CD14-positive monocyte (primary cell): ENCODE data around the gene IL1F10. TPM values are rescaled to one million over a fixed set of nuclear protein-coding genes. Genes with fewer than 3 reads are reported as not detected.
A peak's percentile ranks its signal among the peaks of the same experiment; 100 is the strongest.

Source experiments
- DNase-seq, 3 donors: peaks; one replicate each; pipeline ENCODE4 v3.0.0-alpha.2; 2011 to 2022
- H2AFZ ChIP-seq: 2 replicates; pipeline ENCODE4 v1.6.0; 2012; ENCODE audit warnings: mild to moderate bottlenecking, low read depth, low read length, inconsistent platforms; ENCODE audit not compliant: insufficient read depth, poor library complexity, severe bottlenecking
- H3K27ac ChIP-seq, 2 donors: 1 replicate in 1 of 2; 2 replicates in 1 of 2; pipeline ENCODE4 v1.5.1; 2012 to 2013; ENCODE audit warnings: low read length in 2 of 2, control low read depth in 1 of 2, inconsistent platforms in 1 of 2, low read depth in 1 of 2, mild to moderate bottlenecking in 1 of 2
- H3K27me3 ChIP-seq, 2 donors: one replicate each; pipeline versions ENCODE4 v1.6.0 to v1.6.1; 2011 to 2013; ENCODE audit warnings: low read length in 2 of 2; ENCODE audit not compliant: control insufficient read depth in 2 of 2, insufficient read depth in 2 of 2
- H3K36me3 ChIP-seq, 2 donors: replicated peaks in 1 of 2; 1 replicate in 1 of 2; 2 replicates in 1 of 2; pipeline versions ENCODE4 v1.5.1 to v1.6.1; 2012 to 2013; ENCODE audit warnings: low read length in 2 of 2, control low read depth in 1 of 2, inconsistent platforms in 1 of 2, mild to moderate bottlenecking in 1 of 2; ENCODE audit not compliant: insufficient read depth in 2 of 2, control insufficient read depth in 1 of 2
- H3K4me1 ChIP-seq, 2 donors: 1 replicate in 1 of 2; 2 replicates in 1 of 2; pipeline versions ENCODE4 v1.5.1 to v1.6.1; 2012 to 2013; ENCODE audit warnings: low read length in 2 of 2, control low read depth in 1 of 2, inconsistent platforms in 1 of 2, mild to moderate bottlenecking in 1 of 2, moderate library complexity in 1 of 2; ENCODE audit not compliant: insufficient read depth in 2 of 2, control insufficient read depth in 1 of 2
- H3K4me2 ChIP-seq: replicated peaks from 2 replicates; pipeline ENCODE3; 2012; ENCODE audit warnings: low read length, moderate library complexity, mild to moderate bottlenecking; ENCODE audit not compliant: poor library complexity, severe bottlenecking; ENCODE audit errors: extremely low read depth
- H3K4me3 ChIP-seq, 3 experiments: fragments of 200-600 bp in 1 of 3; sonication (generic) in 1 of 3; replicated peaks in 1 of 3; 1 replicate in 2 of 3; 2 replicates in 1 of 3; pipeline ENCODE4 v1.5.1; 2011 to 2013; ENCODE audit warnings: low read length in 3 of 3, mild to moderate bottlenecking in 3 of 3, control low read depth in 2 of 3, low read depth in 2 of 3, inconsistent platforms in 1 of 3, moderate library complexity in 1 of 3
- H3K79me2 ChIP-seq: 2 replicates; pipeline ENCODE4 v1.6.0; 2012; ENCODE audit warnings: mild to moderate bottlenecking, control low read depth, inconsistent platforms, low read length, moderate library complexity; ENCODE audit not compliant: insufficient read depth
- H3K9ac ChIP-seq: 2 replicates; pipeline ENCODE4 v1.6.0; 2017; ENCODE audit warnings: low read length, mild to moderate bottlenecking; ENCODE audit not compliant: insufficient read depth, poor library complexity, severe bottlenecking
- H3K9me3 ChIP-seq, 2 donors: replicated peaks in 1 of 2; 1 replicate in 1 of 2; 2 replicates in 1 of 2; pipeline versions ENCODE4 v1.5.1 to v1.6.1; 2012 to 2013; ENCODE audit warnings: low read length in 2 of 2, control low read depth in 1 of 2; ENCODE audit not compliant: control insufficient read depth in 1 of 2, insufficient read depth in 1 of 2
- H4K20me1 ChIP-seq: 2 replicates; pipeline ENCODE4 v1.6.0; 2012; ENCODE audit warnings: mild to moderate bottlenecking, low read length, control low read depth, moderate library complexity; ENCODE audit not compliant: insufficient read depth
- H3K27ac Mint-ChIP-seq, 7 donors: one replicate each; pipeline ENCODE4 v1.8.0; 2020; ENCODE audit warnings: mild to moderate bottlenecking in 7 of 7, mixed read lengths in 7 of 7, moderate library complexity in 6 of 7, inconsistent platforms in 2 of 7
- H3K27me3 Mint-ChIP-seq, 3 donors: one replicate each; pipeline ENCODE4 v1.8.0; 2021 to 2022; ENCODE audit warnings: low read depth in 3 of 3, mild to moderate bottlenecking in 3 of 3, mixed read lengths in 3 of 3, moderate library complexity in 3 of 3, inconsistent platforms in 1 of 3
- H3K36me3 Mint-ChIP-seq, 2 donors: one replicate each; pipeline ENCODE4 v1.8.0; 2020; ENCODE audit warnings: mixed read lengths in 2 of 2, inconsistent platforms in 1 of 2, mild to moderate bottlenecking in 1 of 2
- H3K4me1 Mint-ChIP-seq: one replicate; pipeline ENCODE4 v1.8.0; 2020; ENCODE audit warnings: mild to moderate bottlenecking, mixed read lengths
- H3K4me3 Mint-ChIP-seq, 2 donors: one replicate each; pipeline ENCODE4 v1.8.0; 2020; ENCODE audit warnings: mild to moderate bottlenecking in 2 of 2, mixed read lengths in 2 of 2, moderate library complexity in 1 of 2
- H3K9me3 Mint-ChIP-seq, 7 donors: one replicate each; pipeline ENCODE4 v1.8.0; 2020 to 2022; ENCODE audit warnings: mixed read lengths in 7 of 7, mild to moderate bottlenecking in 6 of 7, moderate library complexity in 6 of 7, inconsistent platforms in 2 of 7
- WGBS: methylation state at CpG from one replicate; pipeline ENCODE4 v1.1.5; 2013; ENCODE audit warnings: missing lambda C conversion rate; ENCODE audit not compliant: insufficient coverage; 5-methylcytosine and 5-hydroxymethylcytosine counted together
- intact Hi-C, 2 donors: fragments of 100-400 bp; cut with micrococcal nuclease; formaldehyde crosslinking; loops; one replicate each; pipeline versions ENCODE4 v1.15.0 to v1.15.1; 2023
- polyA plus RNA-seq, 3 donors: library from polyadenylated mRNA; depleted of rRNA in 1 of 3; unstranded in 2 of 3; stranded (reverse) in 1 of 3; fragments of 300-500 nt in 2 of 3; fragments of >200 nt in 1 of 3; fragmentation: Illumina TruSeq in 2 of 3; gene quantifications; 1 replicate in 2 of 3; 2 replicates in 1 of 3; pipeline ENCODE4 v1.2.3, GENCODE V29; 2012 to 2021
- TF ChIP-seq, protein P1 (sequence below): fragments of 200-600 bp; IDR thresholded peaks from one replicate; pipeline ENCODE4 v1.8.0; 2022; ENCODE audit warnings: antibody characterized with exemption, mild to moderate bottlenecking

The IL1F10 gene
- polyA plus RNA-seq, 3 donors, result not detected

DNA sequence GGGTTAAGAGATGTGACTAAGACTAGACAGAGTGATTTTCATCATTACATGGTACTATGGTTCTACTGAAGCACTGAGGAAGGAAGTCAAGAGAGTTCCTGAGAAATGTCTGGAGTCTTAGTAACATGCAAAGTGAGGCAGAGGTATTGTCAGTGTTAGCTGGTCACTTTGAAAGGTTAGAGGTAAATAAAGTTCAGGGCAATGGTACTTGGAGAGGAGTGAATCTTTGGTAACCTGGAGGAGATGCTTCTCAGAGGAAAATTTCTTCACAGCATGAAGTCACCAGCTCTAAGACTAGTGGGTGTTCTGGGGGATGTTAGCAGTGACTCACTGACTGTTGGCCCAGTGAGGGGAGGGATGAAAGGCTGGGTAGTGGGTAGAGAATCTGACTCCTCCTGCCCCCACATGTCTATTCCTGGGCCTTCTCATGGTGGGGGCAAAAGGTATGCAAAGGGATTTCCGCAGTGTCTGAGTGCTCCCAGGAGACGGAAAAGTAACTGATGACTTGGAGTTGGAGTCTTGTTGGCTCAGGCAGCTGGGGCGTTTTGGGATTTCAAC lies 36.4 kb downstream of the IL1F10 start:
- Histone ChIP-seq H3K36me3 (no peaks in the 10 kb centered on the region), H3K27me3 (no peaks in the 10 kb centered on the region), H3K79me2 (no peaks in the 10 kb centered on the region), H3K9ac (no peak overlapping the region), H3K4me2 (no peak overlapping the region), H3K4me1 (no peaks in the 10 kb centered on the region), H3K9me3 (peaks cover 0 to 3% of the 10 kb centered on the region in 2 donors), H2AFZ (no peak overlapping the region), H3K4me3 (no peak overlapping the region), H4K20me1 (no peaks in the 10 kb centered on the region), H3K27ac (no peak overlapping the region)
- no CpG with 5 or more reads among the region's 3 CpGs for WGBS
- Mint-ChIP-seq H3K4me1 (peaks cover 13% of the 10 kb centered on the region), H3K27ac (peak overlapping the region in 2 of 7 donors; percentile 2 to 67), H3K27me3 (peaks cover 0 to 7% (median 0%) of the 10 kb centered on the region in 3 donors), H3K36me3 (peaks cover 3 to 4% of the 10 kb centered on the region in 2 donors), H3K9me3 (peaks cover 0 to 5% (median 3%) of the 10 kb centered on the region in 7 donors), H3K4me3 (no peak overlapping the region)
- peak in 2 of 3 donors; percentile 41 to 78 for DNase-seq
- intact Hi-C loops, result loop anchor here in 1 of 2 donors (2.0 kb wide), 1 partner anchor 21 kb away; no protein-coding TSS in a partner anchor
- TF ChIP-seq, protein P1, sequence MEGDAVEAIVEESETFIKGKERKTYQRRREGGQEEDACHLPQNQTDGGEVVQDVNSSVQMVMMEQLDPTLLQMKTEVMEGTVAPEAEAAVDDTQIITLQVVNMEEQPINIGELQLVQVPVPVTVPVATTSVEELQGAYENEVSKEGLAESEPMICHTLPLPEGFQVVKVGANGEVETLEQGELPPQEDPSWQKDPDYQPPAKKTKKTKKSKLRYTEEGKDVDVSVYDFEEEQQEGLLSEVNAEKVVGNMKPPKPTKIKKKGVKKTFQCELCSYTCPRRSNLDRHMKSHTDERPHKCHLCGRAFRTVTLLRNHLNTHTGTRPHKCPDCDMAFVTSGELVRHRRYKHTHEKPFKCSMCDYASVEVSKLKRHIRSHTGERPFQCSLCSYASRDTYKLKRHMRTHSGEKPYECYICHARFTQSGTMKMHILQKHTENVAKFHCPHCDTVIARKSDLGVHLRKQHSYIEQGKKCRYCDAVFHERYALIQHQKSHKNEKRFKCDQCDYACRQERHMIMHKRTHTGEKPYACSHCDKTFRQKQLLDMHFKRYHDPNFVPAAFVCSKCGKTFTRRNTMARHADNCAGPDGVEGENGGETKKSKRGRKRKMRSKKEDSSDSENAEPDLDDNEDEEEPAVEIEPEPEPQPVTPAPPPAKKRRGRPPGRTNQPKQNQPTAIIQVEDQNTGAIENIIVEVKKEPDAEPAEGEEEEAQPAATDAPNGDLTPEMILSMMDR, result no peak

DNA sequence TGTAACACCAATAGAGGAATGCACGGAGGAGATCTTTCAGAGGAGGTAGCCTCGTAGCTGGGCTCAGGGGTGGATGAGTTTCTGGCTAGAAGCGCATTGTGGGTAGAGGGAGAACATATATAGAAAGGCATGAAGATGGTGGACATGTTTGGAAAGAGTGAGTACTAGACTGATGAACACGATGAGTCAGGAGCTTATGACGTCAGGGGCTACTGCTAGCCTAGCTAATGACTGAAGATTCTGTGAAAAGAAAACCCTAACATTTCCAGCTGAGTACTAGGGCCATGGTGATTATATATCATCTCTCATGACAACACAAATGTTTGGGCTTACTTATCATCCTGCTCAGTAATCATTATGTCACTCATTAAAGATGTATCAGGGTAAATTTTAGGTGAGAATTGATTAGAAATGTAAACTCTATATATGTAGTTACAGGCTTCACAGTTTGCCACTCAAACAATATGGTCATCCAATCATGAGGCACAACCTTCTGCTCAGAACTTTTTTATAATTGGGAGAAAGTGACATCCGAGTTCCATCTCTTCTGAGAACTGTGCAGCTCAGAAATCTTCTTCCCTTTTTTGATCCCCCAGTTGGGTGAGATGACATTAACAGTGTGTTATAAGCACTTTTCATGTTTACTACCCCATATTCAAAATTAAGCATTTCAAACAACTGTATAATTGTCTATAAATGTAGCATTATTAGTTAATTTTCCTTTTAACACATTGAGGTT lies 37.4 kb downstream of the IL1F10 start:
- TF ChIP-seq, protein P1, result no peak
- Mint-ChIP-seq H3K27me3 (peaks cover 0 to 7% (median 0%) of the 10 kb centered on the region in 3 donors), H3K4me1 (peaks cover 13% of the 10 kb centered on the region), H3K27ac (peak overlapping the region in 3 of 7 donors; percentile 6 to 57 (median 26)), H3K4me3 (no peak overlapping the region), H3K9me3 (peaks cover 0 to 5% (median 3%) of the 10 kb centered on the region in 7 donors), H3K36me3 (peaks cover 3 to 4% of the 10 kb centered on the region in 2 donors)
- Histone ChIP-seq H3K9ac (no peak overlapping the region), H3K36me3 (no peaks in the 10 kb centered on the region), H3K79me2 (no peaks in the 10 kb centered on the region), H3K27me3 (no peaks in the 10 kb centered on the region), H4K20me1 (no peaks in the 10 kb centered on the region), H3K9me3 (peaks cover 0 to 3% of the 10 kb centered on the region in 2 donors), H3K4me3 (no peak overlapping the region), H3K4me2 (no peak overlapping the region), H3K27ac (no peak overlapping the region), H3K4me1 (no peaks in the 10 kb centered on the region), H2AFZ (no peak overlapping the region)
- intact Hi-C loops, result loop anchor here in 1 of 2 donors (2.0 kb wide), 1 partner anchor 22 kb away; no protein-coding TSS in a partner anchor
- peak in 2 of 3 donors; percentile 59 to 84 for DNase-seq
- 97% methylated on average over 3 of the region's 6 CpGs for WGBS
